GM12875 (cell line): ENCODE results near the gene MYO15B.

Experiments
- H3K4me3 ChIP-seq: one replicate; pipeline ENCODE4 v1.5.1; 2011; ENCODE audit warnings: low read depth, low read length, control low read depth
- TF ChIP-seq, protein P1 (sequence below): IDR thresholded peaks from 2 replicates; pipeline ENCODE4 v1.5.1; 2011; ENCODE audit warnings: low read depth, mild to moderate bottlenecking, control low read depth, inconsistent platforms, low read length, moderate library complexity, borderline replicate concordance; ENCODE audit not compliant: insufficient read depth

The MYO15B gene

GRCh38 chr17:75622771-75623273, 35.2 kb downstream of the MYO15B start:
- H3K4me3 ChIP-seq, result no peak overlapping the region
- TF ChIP-seq, protein P1, sequence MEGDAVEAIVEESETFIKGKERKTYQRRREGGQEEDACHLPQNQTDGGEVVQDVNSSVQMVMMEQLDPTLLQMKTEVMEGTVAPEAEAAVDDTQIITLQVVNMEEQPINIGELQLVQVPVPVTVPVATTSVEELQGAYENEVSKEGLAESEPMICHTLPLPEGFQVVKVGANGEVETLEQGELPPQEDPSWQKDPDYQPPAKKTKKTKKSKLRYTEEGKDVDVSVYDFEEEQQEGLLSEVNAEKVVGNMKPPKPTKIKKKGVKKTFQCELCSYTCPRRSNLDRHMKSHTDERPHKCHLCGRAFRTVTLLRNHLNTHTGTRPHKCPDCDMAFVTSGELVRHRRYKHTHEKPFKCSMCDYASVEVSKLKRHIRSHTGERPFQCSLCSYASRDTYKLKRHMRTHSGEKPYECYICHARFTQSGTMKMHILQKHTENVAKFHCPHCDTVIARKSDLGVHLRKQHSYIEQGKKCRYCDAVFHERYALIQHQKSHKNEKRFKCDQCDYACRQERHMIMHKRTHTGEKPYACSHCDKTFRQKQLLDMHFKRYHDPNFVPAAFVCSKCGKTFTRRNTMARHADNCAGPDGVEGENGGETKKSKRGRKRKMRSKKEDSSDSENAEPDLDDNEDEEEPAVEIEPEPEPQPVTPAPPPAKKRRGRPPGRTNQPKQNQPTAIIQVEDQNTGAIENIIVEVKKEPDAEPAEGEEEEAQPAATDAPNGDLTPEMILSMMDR, result no peak

GRCh38 chr17:75623386-75623785, 35.8 kb downstream of the MYO15B start:
- TF ChIP-seq, protein P1, result no peak
- no peak overlapping the region for H3K4me3 ChIP-seq

DNA sequence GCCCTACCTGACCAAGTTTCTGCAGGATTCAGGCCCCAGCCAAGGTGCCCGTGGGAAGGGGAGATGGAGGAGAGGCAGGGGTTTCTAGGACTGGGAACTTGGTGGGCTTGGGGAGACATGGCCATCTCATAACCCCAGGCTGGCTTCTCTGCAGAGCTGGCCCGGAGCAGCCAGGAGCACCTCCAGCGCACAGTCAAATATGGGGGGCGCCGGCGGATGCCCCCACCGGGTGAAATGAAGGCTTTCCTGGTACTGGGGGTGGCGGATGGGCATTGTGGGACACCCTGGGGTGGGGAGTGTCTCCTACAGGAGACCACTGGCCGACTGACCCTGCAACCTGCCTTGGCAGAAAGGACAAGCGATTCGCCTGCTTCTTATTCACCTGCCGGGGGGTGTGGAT, 36.4 kb downstream of the MYO15B start:
- H3K4me3 ChIP-seq, result no peak overlapping the region
- TF ChIP-seq, protein P1, result no peak

DNA sequence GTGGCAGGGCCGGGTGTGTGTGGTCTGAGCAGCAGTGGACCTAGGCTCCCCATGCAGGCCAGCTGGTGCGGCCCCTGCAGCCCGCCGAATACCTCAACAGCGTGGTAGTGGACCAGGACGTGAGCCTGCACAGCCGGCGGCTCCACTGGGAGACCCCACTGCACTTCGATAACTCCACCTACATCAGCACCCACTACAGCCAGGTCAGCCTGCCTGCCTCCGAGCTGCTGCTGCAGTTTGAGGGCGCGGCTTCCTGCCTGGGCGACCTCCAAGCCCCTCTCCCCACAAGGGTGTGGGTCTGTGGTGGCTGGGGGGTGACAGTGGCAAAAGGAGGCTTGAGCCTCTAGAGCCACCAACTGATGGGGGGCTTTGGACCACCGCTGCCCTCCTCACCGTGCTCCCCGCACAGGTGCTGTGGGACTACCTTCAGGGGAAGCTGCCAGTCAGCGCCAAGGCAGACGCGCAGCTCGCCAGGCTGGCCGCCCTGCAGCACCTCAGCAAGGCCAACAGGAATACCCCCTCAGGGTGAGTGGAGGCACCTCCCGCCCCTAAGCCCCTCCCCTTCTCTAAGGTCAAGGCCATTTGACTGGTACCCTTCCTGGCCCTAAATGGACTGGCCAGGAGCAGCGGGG, 37.2 kb downstream of the MYO15B start:
- H3K4me3 ChIP-seq, result no peak overlapping the region
- TF ChIP-seq, protein P1, result no peak

- H3K4me3 ChIP-seq, result no peak overlapping the region
- TF ChIP-seq, protein P1, result peak; percentile 83
Measured at GRCh38 chr17:75625813-75626486, 38.4 kb downstream of the MYO15B start.

DNA sequence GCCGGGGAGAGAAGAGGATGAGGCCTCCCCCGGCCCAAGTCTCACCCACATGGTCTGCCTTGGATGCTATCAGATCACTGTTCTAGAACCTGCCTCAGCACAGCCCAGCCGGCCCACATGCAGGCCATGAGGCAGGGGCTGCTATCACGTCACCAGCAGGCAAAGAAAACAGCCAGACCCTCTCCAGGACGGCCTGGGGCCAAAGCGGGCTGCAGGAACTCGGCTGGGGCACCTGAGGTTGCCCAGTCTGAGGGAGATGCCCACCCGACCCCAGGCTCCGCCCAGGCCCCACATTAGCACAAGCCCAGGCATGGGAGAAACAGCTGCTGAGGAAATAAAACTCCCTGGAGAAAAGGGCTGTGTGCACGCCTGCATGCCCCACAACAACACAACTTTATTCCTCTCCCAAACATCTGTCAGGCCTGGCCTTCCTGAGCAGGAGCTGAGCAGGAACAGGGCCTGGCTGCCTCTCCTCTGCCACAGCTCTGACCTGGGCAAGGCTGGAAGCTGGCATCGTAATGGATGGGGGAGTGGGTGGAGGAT, 39.0 kb downstream of the MYO15B start:
- H3K4me3 ChIP-seq, result no peak overlapping the region
- TF ChIP-seq, protein P1, result no peak
